Stimulated activated CD4-positive, alpha-beta T cell treated with anti-CD3 and anti-CD28 coated beads, TNF-alpha, amount 100 ng/mL, for 1 hour (primary cell): ENCODE results near the gene DLX5.

Experiments used
- DNase-seq, 3 donors: peaks; one replicate each; pipeline ENCODE4 v3.0.0-alpha.2; 2020; ENCODE audit warnings: low read depth in 3 of 3, low spot score in 1 of 3

Gene DLX5

DNA sequence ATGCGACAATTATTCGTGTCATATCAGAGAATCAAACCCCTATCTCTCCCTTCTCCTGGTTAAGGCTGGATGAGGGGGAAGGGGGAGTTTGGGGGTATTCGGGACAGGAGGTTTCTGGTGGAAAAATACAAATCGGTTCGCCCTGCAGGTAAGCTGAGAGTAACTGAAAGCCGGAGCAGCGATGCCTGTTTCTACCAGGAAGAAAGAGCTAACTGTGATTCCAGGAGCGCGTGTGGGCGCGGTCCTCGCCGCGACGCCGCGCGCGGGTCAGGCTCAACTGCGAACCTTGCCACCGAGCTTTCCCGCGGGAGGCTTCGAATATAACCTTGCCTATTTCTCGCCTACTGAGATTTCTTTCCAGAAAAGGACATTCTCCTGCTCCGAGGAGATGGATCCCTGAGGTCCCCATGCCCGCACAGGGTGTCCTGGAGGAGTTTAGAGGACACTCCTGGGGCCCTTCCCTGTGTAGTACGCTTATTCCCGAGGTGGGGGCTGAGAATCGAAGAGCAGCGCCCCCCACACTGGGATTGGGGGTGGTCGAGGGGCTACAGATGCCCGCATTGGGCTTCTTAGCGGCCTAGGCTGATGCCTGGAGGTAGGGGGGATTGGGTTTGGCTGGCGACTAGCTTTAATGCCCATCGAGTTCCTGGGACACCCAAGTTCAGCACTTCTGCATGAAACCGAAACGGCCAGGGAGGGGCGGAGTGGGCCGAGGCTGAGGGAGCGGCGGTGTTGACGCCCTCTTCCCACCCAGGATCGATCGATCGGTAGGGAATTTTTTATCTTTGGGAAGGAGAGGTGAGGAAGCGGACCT is 32.2 kb downstream of the DLX5 start:
- no peak for DNase-seq

DNA sequence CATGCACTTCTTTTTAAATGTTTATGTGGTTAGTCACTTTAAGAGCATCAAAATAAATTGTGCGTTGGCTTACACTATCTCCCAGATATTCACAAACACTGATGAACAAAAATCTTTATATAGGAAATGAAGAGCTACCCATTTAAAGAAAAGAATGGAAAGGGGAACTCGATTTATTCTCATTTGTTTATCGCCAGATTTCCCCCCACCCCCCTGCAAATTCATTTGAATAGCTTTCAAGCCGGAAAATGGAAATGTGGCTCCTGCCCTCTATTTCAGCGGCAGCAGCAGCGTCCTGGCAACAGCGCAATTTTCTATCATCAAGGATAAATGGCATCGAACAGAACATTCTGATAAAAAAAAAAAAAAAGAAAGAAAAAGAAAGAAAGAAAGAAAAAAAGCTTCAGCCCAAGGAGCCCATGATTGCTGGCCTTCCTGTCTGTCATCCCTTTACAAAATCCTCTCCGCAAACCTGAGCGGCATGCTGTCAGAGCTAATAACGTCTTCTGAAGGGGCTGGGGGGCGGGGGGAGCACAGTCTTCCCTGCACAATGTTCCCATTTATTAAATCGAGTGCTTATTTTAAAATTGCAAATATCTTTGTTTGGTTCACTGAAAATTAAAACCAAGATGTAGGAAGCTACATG is 33.0 kb downstream of the DLX5 start:
- DNase-seq: no peak

DNA sequence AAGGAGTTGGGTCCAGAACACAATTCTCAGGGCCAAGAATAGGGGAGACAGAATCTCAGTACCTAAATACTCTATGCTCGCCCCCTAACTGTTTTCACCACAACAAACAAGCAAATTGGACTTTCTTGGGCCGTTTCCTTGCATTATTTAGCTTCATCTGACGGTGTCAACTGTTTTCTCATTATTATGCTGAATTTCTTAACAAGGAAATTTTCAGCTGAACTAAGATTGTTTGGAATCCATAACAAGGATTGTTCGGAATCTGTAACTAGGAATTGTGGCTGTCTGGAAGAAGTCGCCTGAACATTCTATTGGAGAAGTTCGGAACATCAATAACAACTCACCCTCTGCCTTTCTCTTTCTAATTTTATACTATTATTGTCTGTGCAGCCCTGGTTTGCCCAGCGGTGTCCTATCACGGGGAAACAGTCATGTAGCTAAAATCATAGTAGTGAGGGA is 34.7 kb downstream of the DLX5 start:
- DNase-seq: no peak

DNA sequence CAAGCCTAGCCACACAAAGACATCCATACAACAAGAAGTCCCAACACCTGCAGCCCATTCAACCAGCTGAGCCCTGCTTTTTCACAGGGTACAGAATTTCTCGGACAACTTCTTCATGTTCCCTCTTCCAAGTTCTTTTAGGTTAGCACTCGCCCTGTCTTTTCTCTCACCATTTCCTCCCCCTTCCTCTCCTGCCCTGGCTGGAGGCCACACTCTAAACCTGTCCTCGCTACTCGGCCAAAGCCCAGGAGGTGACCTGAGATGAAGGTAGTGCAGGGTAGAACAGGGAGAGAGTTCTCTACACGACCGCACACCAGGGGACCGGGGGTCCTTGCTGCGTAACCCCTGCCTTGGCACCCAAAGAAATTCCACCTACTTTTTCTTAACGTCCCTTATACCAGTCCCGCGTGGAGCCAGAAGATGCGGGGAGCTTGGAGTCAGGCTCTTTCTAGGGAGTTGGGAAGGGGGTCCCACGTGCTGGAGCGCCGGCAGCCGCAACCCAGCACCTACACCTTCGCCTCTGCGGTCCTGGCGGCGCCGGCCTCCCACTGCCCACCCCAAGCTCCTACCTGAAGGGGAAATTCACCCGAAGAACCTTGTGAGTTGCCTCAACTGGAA is 35.3 kb downstream of the DLX5 start:
- DNase-seq: no peak

GRCh38 chr7:96987719-96988118 is 36.9 kb downstream of the DLX5 start:
- DNase-seq: no peak

- DNase-seq: no peak
Measured at GRCh38 chr7:96986901-96987300, 37.7 kb downstream of the DLX5 start.

DNA sequence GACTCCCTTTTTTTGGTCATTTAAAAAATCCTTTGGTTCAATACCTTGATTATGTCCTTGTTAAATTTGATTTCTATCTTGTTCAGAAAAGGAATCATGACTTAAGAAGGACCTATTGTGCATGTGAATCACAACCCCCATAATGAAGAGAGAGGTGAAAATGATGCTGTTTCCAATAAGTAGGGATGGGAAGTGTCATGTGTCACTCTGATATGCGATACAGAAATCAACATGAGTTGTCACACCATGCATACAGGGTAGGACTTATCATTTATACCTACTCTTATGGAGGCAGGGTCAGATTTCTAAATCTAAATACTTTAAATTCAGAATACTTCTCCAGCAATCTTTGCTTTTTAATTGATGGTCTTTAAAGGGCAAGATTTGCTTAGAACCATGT is 38.6 kb downstream of the DLX5 start:
- DNase-seq: no peak

GRCh38 chr7:96982586-96982985 is 42.0 kb downstream of the DLX5 start:
- DNase-seq: no peak

DNA sequence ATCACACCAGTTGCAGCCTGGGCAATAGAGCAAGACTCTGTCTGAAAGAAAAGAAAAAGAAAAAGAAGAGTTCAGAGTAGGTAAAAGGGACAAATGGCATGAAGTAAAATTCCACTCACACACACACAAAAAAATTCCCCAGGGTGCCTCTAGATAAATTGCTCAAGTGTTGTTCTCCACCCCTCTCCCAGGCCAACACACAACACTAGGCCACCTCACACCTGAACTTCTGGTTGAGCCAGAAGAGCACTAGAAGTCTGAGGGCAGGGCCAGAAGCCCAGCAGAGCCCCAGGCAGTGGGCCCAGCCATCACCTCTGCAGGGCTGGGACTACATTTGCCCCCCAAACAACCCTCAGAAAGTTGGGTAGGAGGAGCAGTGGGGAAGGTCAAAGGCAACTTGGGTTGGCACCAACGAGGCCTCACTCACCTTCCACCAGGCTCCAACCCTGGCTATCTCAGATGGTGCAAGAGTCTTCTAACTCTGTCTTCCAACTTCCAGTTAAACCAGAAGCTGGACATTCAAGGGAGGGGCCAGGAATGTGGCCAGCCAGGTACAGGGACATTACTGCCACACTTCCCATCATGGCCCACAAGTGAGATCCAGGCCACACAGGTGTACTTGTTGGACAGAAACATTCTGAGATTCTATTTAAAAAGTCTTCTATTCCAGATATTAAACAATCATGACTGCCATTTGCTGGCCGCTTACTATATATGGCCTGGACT is 44.9 kb downstream of the DLX5 start:
- no peak for DNase-seq

DNA sequence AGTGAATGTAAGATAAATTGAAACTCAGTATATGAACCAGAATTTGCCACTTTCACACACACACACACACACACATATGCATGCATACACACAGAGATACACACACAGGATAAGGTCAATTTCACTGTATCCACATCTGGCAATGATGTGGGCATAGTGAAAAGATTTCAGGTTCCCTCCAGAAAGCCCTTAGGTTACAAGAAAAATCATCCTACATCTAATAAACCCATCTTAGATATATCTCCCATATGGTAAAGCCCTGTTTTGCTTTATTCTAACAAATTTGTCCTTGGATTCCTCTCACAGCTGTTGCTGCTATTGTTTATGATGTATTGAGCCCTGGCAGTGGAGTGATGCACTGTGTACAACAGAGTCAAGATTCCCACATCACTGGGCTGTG is 47.2 kb downstream of the DLX5 start:
- DNase-seq: no peak

- no peak for DNase-seq
Measured at GRCh38 chr7:96976106-96976505, 48.5 kb downstream of the DLX5 start.

GRCh38 chr7:96973986-96974385 is 50.6 kb downstream of the DLX5 start:
- DNase-seq: no peak

- no peak for DNase-seq
Measured at GRCh38 chr7:96970739-96971138, 53.9 kb downstream of the DLX5 start.
